Left lobe of liver (tissue), 2 donors: Measurements from ENCODE around the gene HNF4A. TPM values are rescaled to one million over a fixed set of nuclear protein-coding genes. Genes with fewer than 3 reads are reported as not detected.

Source experiments
- ATAC-seq: fragments of 200-7000 bp; cut with Tn5 transposase; one replicate; pipeline ENCODE4 v1.9.1; 2020; ENCODE audit warnings: mild to moderate bottlenecking, moderate library complexity
- DNase-seq: peaks from one replicate; pipeline ENCODE4 v3.0.0-alpha.2; 2020; ENCODE audit warnings: low spot score
- total RNA-seq: library from RNA; stranded (reverse); gene quantifications from one replicate; pipeline ENCODE4 v1.2.1, GENCODE V29; 2021
- donor health status: DM: no; HTN: no; CAD: no; lungs with moderate emphysema.
- donor health status: DM: no; HTN: yes; CAD: no.

The HNF4A gene
- total RNA-seq, 1 donor from 2014 or later = 189 TPM

GRCh38 chr20:44404204-44405181 is 49.0 kb downstream of the HNF4A start:
- DNase-seq (no peak), ATAC-seq (no peak)

GRCh38 chr20:44405257-44405656 is 49.8 kb downstream of the HNF4A start:
- ATAC-seq = no peak
- DNase-seq = no peak

- ATAC-seq (no peak), DNase-seq (no peak)
These were observed 50.5 kb downstream of the HNF4A start for GRCh38 chr20:44405785-44406571.

- DNase-seq = no peak
- no peak for ATAC-seq
These were observed 51.2 kb downstream of the HNF4A start for GRCh38 chr20:44406572-44407137.

GRCh38 chr20:44407402-44408184 is 52.1 kb downstream of the HNF4A start:
- ATAC-seq = no peak
- DNase-seq = no peak

GRCh38 chr20:44409132-44409600 is 53.7 kb downstream of the HNF4A start:
- no peak for DNase-seq
- ATAC-seq = no peak

GRCh38 chr20:44410583-44411019 is 55.1 kb downstream of the HNF4A start:
- ATAC-seq = peak; percentile 2
- DNase-seq = no peak

GRCh38 chr20:44411020-44411756 is 55.7 kb downstream of the HNF4A start:
- ATAC-seq = peak; percentile 63
- peak; percentile 91 for DNase-seq

- DNase-seq (no peak), ATAC-seq (no peak)
These were observed 56.4 kb downstream of the HNF4A start for GRCh38 chr20:44411757-44412401.

GRCh38 chr20:44412402-44413144 is 57.1 kb downstream of the HNF4A start:
- DNase-seq (no peak), ATAC-seq (no peak)

- DNase-seq (no peak), ATAC-seq (no peak)
These were observed 58.3 kb downstream of the HNF4A start for GRCh38 chr20:44413575-44414345.

GRCh38 chr20:44414346-44414714 is 58.8 kb downstream of the HNF4A start:
- no peak for DNase-seq
- no peak for ATAC-seq

- ATAC-seq = no peak
- DNase-seq = no peak
These were observed 59.3 kb downstream of the HNF4A start for GRCh38 chr20:44414808-44415207.

- peak; percentile 4 for ATAC-seq
- no peak for DNase-seq
These were observed 60.6 kb downstream of the HNF4A start for GRCh38 chr20:44415833-44416715.

- DNase-seq = no peak
- ATAC-seq = peak; percentile 6
These were observed 62.8 kb downstream of the HNF4A start for GRCh38 chr20:44418069-44418905.
